ENCODE measurements around the gene RAD18. TPM values are rescaled to one million over a fixed set of nuclear protein-coding genes. Genes with fewer than 3 reads are reported as not detected.

RAD18 gene
- total and polyA plus RNA-seq, 4 donors: 1.2 to 9.0 (median 4.3) TPM

DNA sequence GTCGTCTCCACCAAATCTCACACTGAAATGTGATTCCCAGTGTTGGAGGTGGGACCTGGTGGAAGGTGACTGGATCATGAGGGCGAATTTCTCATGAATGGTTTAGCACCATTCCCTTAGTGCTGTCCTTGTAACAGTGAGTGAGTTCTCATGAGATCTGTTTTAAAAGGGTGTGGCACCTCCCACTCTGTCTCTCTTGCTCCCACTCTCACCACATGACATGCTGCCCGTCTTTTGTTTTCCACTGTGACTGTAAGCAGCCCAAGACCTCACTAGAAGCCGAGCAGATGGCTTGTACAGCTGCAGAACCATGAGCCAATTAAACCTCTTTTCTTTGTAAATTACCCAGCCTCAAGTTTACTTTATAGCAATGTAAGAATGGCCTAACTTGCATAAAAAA is 21.2 kb downstream of the RAD18 start (continued):
- TF ChIP-seq, protein P1, sequence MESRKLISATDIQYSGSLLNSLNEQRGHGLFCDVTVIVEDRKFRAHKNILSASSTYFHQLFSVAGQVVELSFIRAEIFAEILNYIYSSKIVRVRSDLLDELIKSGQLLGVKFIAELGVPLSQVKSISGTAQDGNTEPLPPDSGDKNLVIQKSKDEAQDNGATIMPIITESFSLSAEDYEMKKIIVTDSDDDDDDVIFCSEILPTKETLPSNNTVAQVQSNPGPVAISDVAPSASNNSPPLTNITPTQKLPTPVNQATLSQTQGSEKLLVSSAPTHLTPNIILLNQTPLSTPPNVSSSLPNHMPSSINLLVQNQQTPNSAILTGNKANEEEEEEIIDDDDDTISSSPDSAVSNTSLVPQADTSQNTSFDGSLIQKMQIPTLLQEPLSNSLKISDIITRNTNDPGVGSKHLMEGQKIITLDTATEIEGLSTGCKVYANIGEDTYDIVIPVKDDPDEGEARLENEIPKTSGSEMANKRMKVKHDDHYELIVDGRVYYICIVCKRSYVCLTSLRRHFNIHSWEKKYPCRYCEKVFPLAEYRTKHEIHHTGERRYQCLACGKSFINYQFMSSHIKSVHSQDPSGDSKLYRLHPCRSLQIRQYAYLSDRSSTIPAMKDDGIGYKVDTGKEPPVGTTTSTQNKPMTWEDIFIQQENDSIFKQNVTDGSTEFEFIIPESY (IDR thresholded peaks at IDR 0.05): no peak
- TF ChIP-seq NR2F2 (IDR thresholded peaks at IDR 0.05): no peak

GRCh38 chr3:8938021-8938420 is 25.3 kb downstream of the RAD18 start:
- no peaks in the 10 kb centered on the region for H3K9me3 ChIP-seq (ENCODE audit: control insufficient read depth in 4 of 4, low read length in 3 of 4)
- H3K36me3 ChIP-seq (ENCODE audit: control insufficient read depth in 4 of 4, insufficient read depth in 3 of 4, low read depth in 1 of 4, low read length in 3 of 4): peaks cover 0 to 8% (median 4%) of the 10 kb centered on the region in 4 donors
- 81% methylated on average over 1 of the region's 1 CpG for WGBS
- no peaks in the 10 kb centered on the region for H3K4me1 ChIP-seq (ENCODE audit: control insufficient read depth in 4 of 4, insufficient read depth in 4 of 4, low read length in 3 of 4)
- no peak for TF ChIP-seq TAF1 (conservative IDR thresholded peaks at IDR 0.05)
- peak; percentile 51 to 63 for TF ChIP-seq RAD21 (IDR thresholded peaks at IDR 0.05)
- TF ChIP-seq GABPA (IDR thresholded peaks at IDR 0.05 in 1 of 2, conservative IDR thresholded peaks at IDR 0.05 in 1 of 2): no peak
- TF ChIP-seq, protein P2, sequence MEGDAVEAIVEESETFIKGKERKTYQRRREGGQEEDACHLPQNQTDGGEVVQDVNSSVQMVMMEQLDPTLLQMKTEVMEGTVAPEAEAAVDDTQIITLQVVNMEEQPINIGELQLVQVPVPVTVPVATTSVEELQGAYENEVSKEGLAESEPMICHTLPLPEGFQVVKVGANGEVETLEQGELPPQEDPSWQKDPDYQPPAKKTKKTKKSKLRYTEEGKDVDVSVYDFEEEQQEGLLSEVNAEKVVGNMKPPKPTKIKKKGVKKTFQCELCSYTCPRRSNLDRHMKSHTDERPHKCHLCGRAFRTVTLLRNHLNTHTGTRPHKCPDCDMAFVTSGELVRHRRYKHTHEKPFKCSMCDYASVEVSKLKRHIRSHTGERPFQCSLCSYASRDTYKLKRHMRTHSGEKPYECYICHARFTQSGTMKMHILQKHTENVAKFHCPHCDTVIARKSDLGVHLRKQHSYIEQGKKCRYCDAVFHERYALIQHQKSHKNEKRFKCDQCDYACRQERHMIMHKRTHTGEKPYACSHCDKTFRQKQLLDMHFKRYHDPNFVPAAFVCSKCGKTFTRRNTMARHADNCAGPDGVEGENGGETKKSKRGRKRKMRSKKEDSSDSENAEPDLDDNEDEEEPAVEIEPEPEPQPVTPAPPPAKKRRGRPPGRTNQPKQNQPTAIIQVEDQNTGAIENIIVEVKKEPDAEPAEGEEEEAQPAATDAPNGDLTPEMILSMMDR (IDR thresholded peaks at IDR 0.05; ENCODE audit: low read depth, low read length, missing input control): peak; percentile 17
- no peak for DNase-seq (ENCODE audit: low spot score)
- H3K27me3 ChIP-seq (ENCODE audit: control insufficient read depth in 4 of 4, insufficient read depth in 4 of 4, low read length in 3 of 4): no peaks in the 10 kb centered on the region
- H3K4me3 ChIP-seq (ENCODE audit: low read depth in 1 of 3, low read length in 3 of 3): no peak overlapping the region
- no peak overlapping the region for H3K9ac ChIP-seq (ENCODE audit: low read depth in 1 of 2, low read length in 2 of 2)
- no peak overlapping the region for H3K27ac ChIP-seq (ENCODE audit: low read depth in 1 of 2, low read length in 2 of 2)

DNA sequence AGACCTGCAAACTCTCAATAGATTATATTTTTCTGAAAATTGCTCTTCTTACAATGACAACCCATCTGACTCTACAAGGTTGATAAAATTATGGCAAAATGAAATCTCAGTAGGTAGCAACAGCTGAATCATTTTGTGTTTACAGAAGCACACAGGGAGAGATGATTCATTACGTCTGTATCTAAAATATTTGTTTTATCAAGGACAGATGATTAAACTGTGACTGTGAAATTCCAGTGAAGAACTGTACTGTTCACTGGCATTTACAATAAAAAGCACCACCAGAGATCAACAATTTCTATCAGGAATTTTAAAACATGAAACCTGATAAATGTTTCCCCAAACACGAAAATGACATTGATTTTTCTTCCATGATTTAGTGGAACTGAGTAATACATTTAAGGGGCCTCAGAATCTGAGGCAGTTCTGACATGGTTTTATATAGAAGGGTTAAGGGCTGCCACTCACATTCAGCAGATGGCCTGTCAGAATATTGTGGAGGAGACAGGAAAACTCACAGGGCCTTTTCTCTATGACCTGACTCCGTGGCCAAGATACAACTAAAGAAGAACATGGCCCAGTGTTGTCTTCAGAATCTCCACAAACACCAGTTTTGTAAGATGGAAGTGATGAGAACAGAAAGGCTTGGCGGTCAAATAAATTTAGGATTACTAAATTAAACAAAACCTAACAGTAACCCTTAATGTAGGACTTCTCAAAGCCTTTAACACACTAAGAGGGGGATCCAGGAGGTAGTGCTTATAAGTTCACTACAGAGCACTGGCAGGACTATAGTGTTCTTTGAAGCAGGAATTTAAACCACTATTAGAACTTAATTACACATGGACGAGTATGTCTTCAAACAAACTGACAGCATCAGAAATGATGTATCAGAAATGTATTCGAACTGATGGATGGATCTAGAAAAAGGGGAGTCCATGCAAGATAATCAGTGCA is 25.9 kb downstream of the RAD18 start:
- no peak for DNase-seq (ENCODE audit: low spot score)
- TF ChIP-seq MAX (IDR thresholded peaks at IDR 0.05) (no peak), JUND (IDR thresholded peaks at IDR 0.05) (peak in 1 of 2 donors; percentile 59), YY1 (IDR thresholded peaks at IDR 0.05) (no peak)
- Histone ChIP-seq H3K9ac (ENCODE audit: low read depth in 1 of 2, low read length in 2 of 2) (no peak overlapping the region), H3K27me3 (ENCODE audit: control insufficient read depth in 4 of 4, insufficient read depth in 4 of 4, low read length in 3 of 4) (no peaks in the 10 kb centered on the region), H3K9me3 (ENCODE audit: control insufficient read depth in 4 of 4, low read length in 3 of 4) (no peaks in the 10 kb centered on the region), H3K4me1 (ENCODE audit: control insufficient read depth in 4 of 4, insufficient read depth in 4 of 4, low read length in 3 of 4) (no peaks in the 10 kb centered on the region), H3K27ac (ENCODE audit: low read depth in 1 of 2, low read length in 2 of 2) (peak overlapping the region in 1 of 2 donors; percentile 20), H3K4me3 (ENCODE audit: low read depth in 1 of 3, low read length in 3 of 3) (no peak overlapping the region), H3K36me3 (ENCODE audit: control insufficient read depth in 4 of 4, insufficient read depth in 3 of 4, low read depth in 1 of 4, low read length in 3 of 4) (peaks cover 0 to 8% (median 4%) of the 10 kb centered on the region in 4 donors)
- WGBS: 66% methylated on average over 6 of the region's 6 CpGs

DNA sequence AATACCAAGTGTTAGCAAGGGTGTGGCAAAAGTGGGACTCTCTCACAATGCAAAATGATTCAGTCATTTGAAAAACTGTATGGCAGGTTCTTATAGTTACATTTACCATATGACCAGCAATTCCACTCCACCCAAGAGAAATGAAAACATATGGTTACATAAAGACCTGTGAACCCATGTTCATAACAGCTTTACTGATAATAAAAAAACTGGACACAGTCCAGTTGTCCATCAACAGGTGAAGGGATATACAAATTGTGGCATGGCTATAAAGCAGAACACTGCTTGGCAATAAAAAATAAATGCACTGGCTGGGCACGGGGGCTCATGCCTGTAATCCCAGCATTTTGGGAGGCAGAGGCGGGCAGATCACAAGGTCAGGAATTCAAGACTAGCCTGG is 30.8 kb downstream of the RAD18 start:
- H3K4me3 ChIP-seq (ENCODE audit: low read depth in 1 of 3, low read length in 3 of 3): no peak overlapping the region
- 92% methylated on average over 2 of the region's 2 CpGs for WGBS
- H3K9me3 ChIP-seq (ENCODE audit: control insufficient read depth in 4 of 4, low read length in 3 of 4): no peaks in the 10 kb centered on the region
- no peak overlapping the region for H3K9ac ChIP-seq (ENCODE audit: low read depth in 1 of 2, low read length in 2 of 2)
- H3K36me3 ChIP-seq (ENCODE audit: control insufficient read depth in 4 of 4, insufficient read depth in 3 of 4, low read depth in 1 of 4, low read length in 3 of 4): peaks cover 0 to 4% (median 0%) of the 10 kb centered on the region in 4 donors
- H3K27me3 ChIP-seq (ENCODE audit: control insufficient read depth in 4 of 4, insufficient read depth in 4 of 4, low read length in 3 of 4): no peaks in the 10 kb centered on the region
- H3K27ac ChIP-seq (ENCODE audit: low read depth in 1 of 2, low read length in 2 of 2): no peak overlapping the region
- H3K4me1 ChIP-seq (ENCODE audit: control insufficient read depth in 4 of 4, insufficient read depth in 4 of 4, low read length in 3 of 4): no peaks in the 10 kb centered on the region
- no peak for DNase-seq (ENCODE audit: low spot score)
- TF ChIP-seq RXRA (IDR thresholded peaks at IDR 0.05) (no peak), FOXA2 (IDR thresholded peaks at IDR 0.05) (no peak), HNF4A (conservative IDR thresholded peaks at IDR 0.05) (no peak), REST (IDR thresholded peaks at IDR 0.05) (no peak), EGR1 (IDR thresholded peaks at IDR 0.05; ENCODE audit: low read depth in 2 of 2) (no peak), RAD21 (IDR thresholded peaks at IDR 0.05) (no peak), NR2F2 (IDR thresholded peaks at IDR 0.05) (no peak), HNF4G (IDR thresholded peaks at IDR 0.05) (no peak)
- TF ChIP-seq, protein P2 (IDR thresholded peaks at IDR 0.05; ENCODE audit: low read depth, low read length, missing input control): no peak

Data from liver (tissue), 9 donors.